ENCODE results near the gene ADGRD1.

The ADGRD1 gene

GRCh38 chr12:131033886-131034482 lies 80.3 kb downstream of the ADGRD1 start:
- intact Hi-C loops (cut with DNase I) = no loop called here
- DNase-seq = no peak

GRCh38 chr12:131034631-131035244 lies 81.0 kb downstream of the ADGRD1 start:
- DNase-seq = peak in 2 of 10 donors; percentile 28 to 32
- intact Hi-C loops (cut with DNase I) = no loop called here

GRCh38 chr12:131035245-131035681 lies 81.6 kb downstream of the ADGRD1 start:
- DNase-seq = peak in 3 of 10 donors; percentile 25 to 87 (median 27)
- intact Hi-C loops (cut with DNase I) = no loop called here

- DNase-seq = peak in 3 of 10 donors; percentile 40 to 84 (median 52)
- intact Hi-C loops (cut with DNase I) = no loop called here
Observed at GRCh38 chr12:131038159-131038558, 84.5 kb downstream of the ADGRD1 start.

- peak in 3 of 10 donors; percentile 57 to 64 (median 61) for DNase-seq
- intact Hi-C loops (cut with DNase I) = no loop called here
Observed at GRCh38 chr12:131038961-131039950, 85.5 kb downstream of the ADGRD1 start.

GRCh38 chr12:131040491-131040890 lies 86.8 kb downstream of the ADGRD1 start:
- intact Hi-C loops (cut with DNase I) = no loop called here
- DNase-seq = peak in 3 of 10 donors; percentile 27 to 78 (median 55)

- intact Hi-C loops (cut with DNase I) = no loop called here
- peak in 2 of 10 donors; percentile 61 to 65 for DNase-seq
Observed at GRCh38 chr12:131041216-131041967, 87.7 kb downstream of the ADGRD1 start.

GRCh38 chr12:131041968-131042833 lies 88.5 kb downstream of the ADGRD1 start:
- intact Hi-C loops (cut with DNase I) = no loop called here
- DNase-seq = peak in 3 of 10 donors; percentile 57 to 80 (median 71)

GRCh38 chr12:131042834-131043245 lies 89.1 kb downstream of the ADGRD1 start:
- peak in 3 of 10 donors; percentile 11 to 55 (median 49) for DNase-seq

GRCh38 chr12:131043401-131043871 lies 89.7 kb downstream of the ADGRD1 start:
- intact Hi-C loops (cut with DNase I) = no loop called here
- peak in 3 of 10 donors; percentile 64 to 78 (median 76) for DNase-seq

More at GRCh38 chr12:131042834-131043245, 89.1 kb downstream of the ADGRD1 start:
- intact Hi-C loops (cut with DNase I) = no loop called here

- DNase-seq = peak in 3 of 10 donors; percentile 60 to 84 (median 69)
- intact Hi-C loops (cut with DNase I) = no loop called here
Observed at GRCh38 chr12:131044136-131044535, 90.4 kb downstream of the ADGRD1 start.

GRCh38 chr12:131044760-131045381 lies 91.2 kb downstream of the ADGRD1 start:
- intact Hi-C loops (cut with DNase I) = no loop called here
- DNase-seq = peak in 3 of 10 donors; percentile 57 to 77 (median 75)

GRCh38 chr12:131045705-131046460 lies 92.2 kb downstream of the ADGRD1 start:
- DNase-seq = peak in 3 of 10 donors; percentile 59 to 67 (median 60)

GRCh38 chr12:131046813-131047788 lies 93.4 kb downstream of the ADGRD1 start:
- peak in 3 of 10 donors; percentile 52 to 65 (median 58) for DNase-seq
- intact Hi-C loops (cut with DNase I) = no loop called here

More at GRCh38 chr12:131045705-131046460, 92.2 kb downstream of the ADGRD1 start:
- intact Hi-C loops (cut with DNase I) = no loop called here

GRCh38 chr12:131047789-131048610 lies 94.3 kb downstream of the ADGRD1 start:
- peak in 3 of 10 donors; percentile 64 to 84 (median 70) for DNase-seq

More at GRCh38 chr12:131047789-131048610, 94.3 kb downstream of the ADGRD1 start:
- intact Hi-C loops (cut with DNase I) = no loop called here

All from posterior cingulate gyrus (tissue), 11 donors.